RPMI8226 (cell line): ENCODE data around the gene ACP3.
"Not testable (repeated sequence)": the region's sequence is repeated elsewhere in the genome, so short reads cannot be mapped to it uniquely, and the experiment has no call there.

Experiments used
- DNase-seq: peaks from one replicate; pipeline ENCODE4 v3.0.0-alpha.2; 2015

The ACP3 gene

GRCh38 chr3:132368962-132369361, 51.8 kb downstream of the ACP3 start:
- DNase-seq = no peak

GRCh38 chr3:132376945-132377354, 59.7 kb downstream of the ACP3 start:
- DNase-seq = not testable (repeated sequence)

- DNase-seq = no peak
Measured at GRCh38 chr3:132378048-132378762, 61.0 kb downstream of the ACP3 start.

GRCh38 chr3:132378846-132379245, 61.6 kb downstream of the ACP3 start:
- DNase-seq = no peak

GRCh38 chr3:132380920-132381319, 63.7 kb downstream of the ACP3 start:
- no peak for DNase-seq

GRCh38 chr3:132381348-132381944, 64.2 kb downstream of the ACP3 start:
- no peak for DNase-seq

GRCh38 chr3:132382267-132382666, 65.1 kb downstream of the ACP3 start:
- DNase-seq = no peak

GRCh38 chr3:132382688-132383194, 65.5 kb downstream of the ACP3 start:
- DNase-seq = no peak

GRCh38 chr3:132386259-132386658, 69.1 kb downstream of the ACP3 start:
- no peak for DNase-seq

GRCh38 chr3:132392675-132393074, 75.5 kb downstream of the ACP3 start:
- DNase-seq = not testable (repeated sequence)

GRCh38 chr3:132394320-132394719, 77.1 kb downstream of the ACP3 start:
- DNase-seq = no peak

- DNase-seq = no peak
Measured at GRCh38 chr3:132395126-132395525, 77.9 kb downstream of the ACP3 start.

- no peak for DNase-seq
Measured at GRCh38 chr3:132396255-132396654, 79.0 kb downstream of the ACP3 start.

GRCh38 chr3:132396776-132397175, 79.6 kb downstream of the ACP3 start:
- DNase-seq = not testable (repeated sequence)

- peak; percentile 54 for DNase-seq
Measured at GRCh38 chr3:132399054-132399929, 82.1 kb downstream of the ACP3 start.

GRCh38 chr3:132401255-132401654, 84.0 kb downstream of the ACP3 start:
- no peak for DNase-seq

- DNase-seq = no peak
Measured at GRCh38 chr3:132404276-132404675, 87.1 kb downstream of the ACP3 start.

- no peak for DNase-seq
Measured at GRCh38 chr3:132405188-132405587, 88.0 kb downstream of the ACP3 start.

- DNase-seq = no peak
Measured at GRCh38 chr3:132405609-132406299, 88.5 kb downstream of the ACP3 start.

GRCh38 chr3:132406587-132406986, 89.4 kb downstream of the ACP3 start:
- DNase-seq = no peak

GRCh38 chr3:132407025-132407424, 89.8 kb downstream of the ACP3 start:
- DNase-seq = no peak
